COLO668 (cell line): Measurements from ENCODE around the gene MFGE8.
A peak's percentile ranks its signal among the peaks of the same experiment; 100 is the strongest.

Source experiments
- DNase-seq: peaks from one replicate; lab custom pipeline; 2025; ENCODE audit not compliant: unreplicated experiment; lab: John Stamatoyannopoulos, UW

Gene MFGE8

GRCh38 chr15:88920186-88920891 lies 7.2 kb upstream of the MFGE8 start:
- DNase-seq, result no peak

GRCh38 chr15:88918738-88919137 lies 5.6 kb upstream of the MFGE8 start:
- DNase-seq, result no peak

GRCh38 chr15:88917760-88918159 lies 4.6 kb upstream of the MFGE8 start:
- no peak for DNase-seq

- no peak for DNase-seq
Observed at GRCh38 chr15:88915354-88915753, 2.2 kb upstream of the MFGE8 start.

- no peak for DNase-seq
Observed at GRCh38 chr15:88913850-88914169, 631 bp upstream of the MFGE8 start.

GRCh38 chr15:88912500-88912921 lies 668 bp downstream of the MFGE8 start:
- DNase-seq, result no peak

- DNase-seq, result no peak
Observed at GRCh38 chr15:88911766-88912118, 1.4 kb downstream of the MFGE8 start.

GRCh38 chr15:88909956-88910831 lies 3.0 kb downstream of the MFGE8 start:
- DNase-seq, result no peak

- no peak for DNase-seq
Observed at GRCh38 chr15:88908697-88909621, 4.2 kb downstream of the MFGE8 start.

GRCh38 chr15:88908123-88908522 lies 5.1 kb downstream of the MFGE8 start:
- no peak for DNase-seq

- no peak for DNase-seq
Observed at GRCh38 chr15:88907111-88907510, 6.1 kb downstream of the MFGE8 start.

- DNase-seq, result no peak
Observed at GRCh38 chr15:88906551-88906950, 6.6 kb downstream of the MFGE8 start.

GRCh38 chr15:88906130-88906529 lies 7.0 kb downstream of the MFGE8 start:
- DNase-seq, result no peak

GRCh38 chr15:88905576-88905975 lies 7.6 kb downstream of the MFGE8 start:
- DNase-seq, result no peak

GRCh38 chr15:88904624-88905327 lies 8.4 kb downstream of the MFGE8 start:
- DNase-seq, result peak; percentile 64

GRCh38 chr15:88904257-88904623 lies 8.9 kb downstream of the MFGE8 start:
- no peak for DNase-seq

- DNase-seq, result no peak
Observed at GRCh38 chr15:88902846-88903245, 10.3 kb downstream of the MFGE8 start.

- no peak for DNase-seq
Observed at GRCh38 chr15:88902221-88902835, 10.9 kb downstream of the MFGE8 start.

GRCh38 chr15:88901508-88902220 lies 11.5 kb downstream of the MFGE8 start:
- no peak for DNase-seq

GRCh38 chr15:88900982-88901418 lies 12.2 kb downstream of the MFGE8 start:
- DNase-seq, result no peak
